BLaER1 treated with 17β-estradiol and CSF1 and Interleukin-3, amounts not matched to agents 10 nM and 100 nM (cell line): ENCODE data around the gene PPP1R3G.

Experiments used
- H3K27ac ChIP-seq, 11 experiments: shearing (Covaris generic); formaldehyde crosslinking; 2 replicates each; pipeline ENCODE4 v1.8.1; 2022
- H3K27me3 ChIP-seq, 11 experiments: shearing (Covaris generic); formaldehyde crosslinking; 2 replicates each; pipeline ENCODE4 v1.8.1; 2022
- H3K36me3 ChIP-seq, 11 experiments: shearing (Covaris generic); formaldehyde crosslinking; 2 replicates each; pipeline ENCODE4 v1.8.1; 2022
- H3K4me1 ChIP-seq, 10 experiments: shearing (Covaris generic); formaldehyde crosslinking; 2 replicates each; pipeline ENCODE4 v1.8.1; 2022
- H3K4me2 ChIP-seq, 11 experiments: shearing (Covaris generic); formaldehyde crosslinking; 2 replicates each; pipeline ENCODE4 v1.8.1; 2022
- H3K4me3 ChIP-seq, 10 experiments: shearing (Covaris generic); formaldehyde crosslinking; 2 replicates each; pipeline ENCODE4 v1.8.1; 2022
- H3K9ac ChIP-seq, 11 experiments: shearing (Covaris generic); formaldehyde crosslinking; 2 replicates each; pipeline ENCODE4 v1.8.1; 2022
- H3K9me3 ChIP-seq, 11 experiments: shearing (Covaris generic); formaldehyde crosslinking; replicated peaks in 1 of 11; 2 replicates each; pipeline ENCODE4 v1.8.1; 2022
- H4K20me1 ChIP-seq, 11 experiments: shearing (Covaris generic); formaldehyde crosslinking; 2 replicates each; pipeline ENCODE4 v1.8.1; 2022
- Cebpa-rat ChIP-seq, 11 experiments: shearing (Covaris generic); IDR thresholded peaks; 2 replicates each; pipeline ENCODE4 v1.8.1; 2022

The PPP1R3G gene

GRCh38 chr6:5061152-5061551, 24.0 kb upstream of the PPP1R3G start:
- peaks cover 0 to 7% (median 0%) of the 10 kb centered on the region in 11 experiments; a peak in 1 of 22 replicates for H3K9me3 ChIP-seq
- TF ChIP-seq Cebpa-rat (IDR thresholded peaks at IDR 0.05), result peak in 1 of 11 experiments; percentile 35; a peak in 2 of 22 replicates
- no peaks in the 10 kb centered on the region for H3K36me3 ChIP-seq
- no peaks in the 10 kb centered on the region for H3K27me3 ChIP-seq
- H3K4me1 ChIP-seq, result peaks cover 0 to 61% (median 46%) of the 10 kb centered on the region in 10 experiments; a peak in 17 of 20 replicates
- no peak overlapping the region for H3K9ac ChIP-seq
- H4K20me1 ChIP-seq, result no peaks in the 10 kb centered on the region
- H3K27ac ChIP-seq, result no peak overlapping the region; a peak in 2 of 22 replicates
- peak overlapping the region in 8 of 11 experiments; percentile 3 to 59 (median 32); a peak in 12 of 22 replicates for H3K4me2 ChIP-seq
- no peak overlapping the region for H3K4me3 ChIP-seq

- peaks cover 0 to 43% (median 28%) of the 10 kb centered on the region in 10 experiments; a peak in 17 of 20 replicates for H3K4me1 ChIP-seq
- peak overlapping the region in 8 of 11 experiments; percentile 28 to 64 (median 54); a peak in 16 of 22 replicates for H3K4me2 ChIP-seq
- no peak overlapping the region for H3K4me3 ChIP-seq
- H3K36me3 ChIP-seq, result no peaks in the 10 kb centered on the region
- H3K9ac ChIP-seq, result no peak overlapping the region
- TF ChIP-seq Cebpa-rat (IDR thresholded peaks at IDR 0.05), result no peak
- H3K27me3 ChIP-seq, result no peaks in the 10 kb centered on the region
- no peaks in the 10 kb centered on the region for H4K20me1 ChIP-seq
- no peak overlapping the region; a peak in 2 of 22 replicates for H3K27ac ChIP-seq
- H3K9me3 ChIP-seq, result peaks cover 9 to 24% (median 14%) of the 10 kb centered on the region in 11 experiments; a peak in 19 of 22 replicates
Measured at GRCh38 chr6:5063617-5064016, 21.5 kb upstream of the PPP1R3G start.

- H4K20me1 ChIP-seq, result no peaks in the 10 kb centered on the region
- H3K4me1 ChIP-seq, result peaks cover 0 to 26% (median 23%) of the 10 kb centered on the region in 10 experiments; a peak in 17 of 20 replicates
- TF ChIP-seq Cebpa-rat (IDR thresholded peaks at IDR 0.05), result peak in 1 of 11 experiments; percentile 15; a peak in 1 of 22 replicates
- no peak overlapping the region for H3K4me2 ChIP-seq
- no peak overlapping the region for H3K27ac ChIP-seq
- H3K4me3 ChIP-seq, result no peak overlapping the region
- no peaks in the 10 kb centered on the region for H3K27me3 ChIP-seq
- peaks cover 9 to 24% (median 14%) of the 10 kb centered on the region in 11 experiments; a peak in 19 of 22 replicates for H3K9me3 ChIP-seq
- H3K36me3 ChIP-seq, result no peaks in the 10 kb centered on the region
- H3K9ac ChIP-seq, result no peak overlapping the region
Measured at GRCh38 chr6:5066456-5067093, 18.6 kb upstream of the PPP1R3G start.

DNA sequence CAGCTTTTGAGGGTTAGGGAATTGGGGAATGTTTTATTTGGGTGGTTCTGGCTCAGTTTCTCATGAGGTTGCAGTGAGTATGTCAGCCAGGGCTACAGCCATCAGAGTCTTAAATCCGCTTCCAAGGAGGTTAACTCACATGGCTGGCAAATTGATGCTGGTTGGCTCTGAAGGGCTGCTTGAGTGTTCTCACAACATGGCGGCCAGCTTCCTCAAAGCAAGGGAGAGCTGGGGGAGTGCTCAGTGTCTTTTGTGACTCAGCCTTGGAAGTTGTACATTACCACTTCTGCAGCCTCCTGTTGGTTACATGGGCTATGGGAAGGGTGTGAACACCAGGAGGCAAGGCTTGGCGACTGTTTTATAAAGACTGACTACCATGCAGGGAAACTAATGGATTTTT, 17.8 kb upstream of the PPP1R3G start:
- H3K4me3 ChIP-seq, result no peak overlapping the region
- no peak overlapping the region for H3K27ac ChIP-seq
- peaks cover 9 to 22% (median 14%) of the 10 kb centered on the region in 11 experiments; a peak in 19 of 22 replicates for H3K9me3 ChIP-seq
- no peak for TF ChIP-seq Cebpa-rat (IDR thresholded peaks at IDR 0.05)
- H3K4me1 ChIP-seq, result peaks cover 0 to 19% (median 17%) of the 10 kb centered on the region in 10 experiments; a peak in 15 of 20 replicates
- no peaks in the 10 kb centered on the region for H3K36me3 ChIP-seq
- no peaks in the 10 kb centered on the region for H3K27me3 ChIP-seq
- H3K4me2 ChIP-seq, result no peak overlapping the region
- no peaks in the 10 kb centered on the region for H4K20me1 ChIP-seq
- no peak overlapping the region for H3K9ac ChIP-seq

DNA sequence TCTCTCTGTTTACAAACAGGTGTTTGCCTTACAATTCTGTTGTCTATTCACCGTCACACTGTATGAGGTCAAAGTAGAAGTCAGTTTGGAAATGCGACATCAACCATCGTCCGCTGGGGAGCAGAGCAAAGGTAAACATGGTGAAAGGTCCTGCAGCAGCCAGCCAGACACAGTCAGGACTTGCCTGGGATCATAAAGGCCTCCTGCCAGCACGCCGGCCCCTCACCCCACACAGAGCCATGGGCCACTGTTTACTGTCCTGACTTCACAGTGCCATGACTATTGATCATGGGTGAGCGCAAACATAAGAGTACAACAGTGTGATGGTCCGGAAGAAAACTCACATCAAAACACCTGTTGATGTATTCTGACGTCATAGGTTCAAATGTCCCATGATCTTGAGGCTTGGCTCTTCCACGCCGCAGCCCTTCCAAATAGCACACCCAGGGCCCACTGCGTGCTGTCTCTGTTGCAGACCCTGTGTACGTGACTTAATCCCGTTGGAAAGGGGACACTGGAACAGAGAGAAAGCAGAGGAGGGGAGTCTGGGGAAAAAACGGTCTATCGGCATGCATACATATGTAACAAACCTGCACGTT, 16.9 kb upstream of the PPP1R3G start:
- H3K36me3 ChIP-seq, result no peaks in the 10 kb centered on the region
- TF ChIP-seq Cebpa-rat (IDR thresholded peaks at IDR 0.05), result no peak
- no peak overlapping the region for H3K4me3 ChIP-seq
- H3K4me1 ChIP-seq, result peaks cover 0 to 9% (median 8%) of the 10 kb centered on the region in 10 experiments; a peak in 15 of 20 replicates
- H3K27me3 ChIP-seq, result no peaks in the 10 kb centered on the region
- H3K4me2 ChIP-seq, result no peak overlapping the region
- peaks cover 9 to 22% (median 14%) of the 10 kb centered on the region in 11 experiments; a peak in 19 of 22 replicates for H3K9me3 ChIP-seq
- H3K27ac ChIP-seq, result no peak overlapping the region
- no peaks in the 10 kb centered on the region for H4K20me1 ChIP-seq
- H3K9ac ChIP-seq, result no peak overlapping the region

GRCh38 chr6:5071216-5071615, 13.9 kb upstream of the PPP1R3G start:
- no peak for TF ChIP-seq Cebpa-rat (IDR thresholded peaks at IDR 0.05)
- no peak overlapping the region for H3K4me3 ChIP-seq
- no peak overlapping the region for H3K27ac ChIP-seq
- no peaks in the 10 kb centered on the region for H3K36me3 ChIP-seq
- no peaks in the 10 kb centered on the region for H3K4me1 ChIP-seq
- no peak overlapping the region for H3K4me2 ChIP-seq
- H3K9me3 ChIP-seq, result peaks cover 9 to 27% (median 14%) of the 10 kb centered on the region in 11 experiments; a peak in 19 of 22 replicates
- no peaks in the 10 kb centered on the region for H3K27me3 ChIP-seq
- H3K9ac ChIP-seq, result no peak overlapping the region
- H4K20me1 ChIP-seq, result no peaks in the 10 kb centered on the region

GRCh38 chr6:5072440-5072839, 12.7 kb upstream of the PPP1R3G start:
- no peak overlapping the region for H3K4me3 ChIP-seq
- TF ChIP-seq Cebpa-rat (IDR thresholded peaks at IDR 0.05), result no peak
- peaks cover under 1 to 15% (median 2%) of the 10 kb centered on the region in 11 experiments; a peak in 13 of 22 replicates for H3K9me3 ChIP-seq
- H3K27me3 ChIP-seq, result no peaks in the 10 kb centered on the region
- H3K4me1 ChIP-seq, result no peaks in the 10 kb centered on the region
- H3K9ac ChIP-seq, result no peak overlapping the region
- H3K36me3 ChIP-seq, result no peaks in the 10 kb centered on the region
- H4K20me1 ChIP-seq, result no peaks in the 10 kb centered on the region
- no peak overlapping the region for H3K4me2 ChIP-seq
- no peak overlapping the region for H3K27ac ChIP-seq

DNA sequence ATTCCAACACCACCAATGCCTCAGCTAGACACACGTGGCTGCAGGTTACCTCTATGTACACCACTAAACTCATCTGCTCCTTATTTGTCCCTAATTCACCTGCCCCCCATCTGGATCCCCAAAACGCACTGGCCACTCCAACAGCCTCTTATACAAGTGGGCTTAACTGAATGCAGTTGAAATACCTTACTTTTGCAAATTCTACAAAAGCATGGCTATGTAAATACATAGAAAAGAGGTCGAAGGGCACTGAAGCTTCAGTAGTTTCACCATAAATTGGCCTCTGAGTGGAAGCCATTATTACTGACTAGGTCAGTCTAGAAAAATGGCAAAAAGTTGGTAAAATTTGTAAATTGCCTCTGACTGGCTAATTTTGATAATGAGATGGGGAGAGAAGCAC, 11.1 kb upstream of the PPP1R3G start:
- H3K9me3 ChIP-seq, result peaks cover 0 to 7% (median 0%) of the 10 kb centered on the region in 11 experiments; a peak in 3 of 22 replicates
- H3K9ac ChIP-seq, result no peak overlapping the region
- TF ChIP-seq Cebpa-rat (IDR thresholded peaks at IDR 0.05), result no peak
- no peak overlapping the region for H3K4me3 ChIP-seq
- no peaks in the 10 kb centered on the region for H4K20me1 ChIP-seq
- no peaks in the 10 kb centered on the region for H3K36me3 ChIP-seq
- no peak overlapping the region for H3K4me2 ChIP-seq
- no peaks in the 10 kb centered on the region for H3K27me3 ChIP-seq
- H3K4me1 ChIP-seq, result no peaks in the 10 kb centered on the region
- H3K27ac ChIP-seq, result no peak overlapping the region

DNA sequence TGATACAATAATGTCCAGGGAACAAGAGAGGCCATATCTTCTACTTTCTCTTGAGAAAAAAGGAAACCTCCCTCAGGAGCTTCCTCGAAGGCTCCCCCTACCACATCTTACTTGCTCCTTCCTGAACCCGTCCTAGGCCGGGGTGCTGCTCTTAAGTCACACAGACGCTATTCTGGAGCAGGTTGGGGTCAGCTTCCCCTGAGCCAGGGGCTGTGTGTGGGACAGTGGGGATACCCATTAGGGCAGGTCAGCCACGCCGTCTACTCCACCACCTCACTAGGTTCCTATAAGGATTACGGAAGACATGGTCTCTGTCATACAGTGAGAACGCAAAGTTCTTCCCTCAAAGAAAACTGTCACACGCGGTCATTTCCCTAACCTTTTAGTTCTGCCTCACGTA, 8.2 kb upstream of the PPP1R3G start:
- H3K9me3 ChIP-seq, result peaks cover 0 to 12% (median 0%) of the 10 kb centered on the region in 11 experiments; a peak in 3 of 22 replicates
- peaks cover 0 to 7% (median 0%) of the 10 kb centered on the region in 11 experiments; a peak in 3 of 22 replicates for H3K27me3 ChIP-seq
- H3K4me3 ChIP-seq, result no peak overlapping the region
- H3K4me1 ChIP-seq, result no peaks in the 10 kb centered on the region
- no peak for TF ChIP-seq Cebpa-rat (IDR thresholded peaks at IDR 0.05)
- no peaks in the 10 kb centered on the region for H4K20me1 ChIP-seq
- no peaks in the 10 kb centered on the region for H3K36me3 ChIP-seq
- H3K9ac ChIP-seq, result no peak overlapping the region
- no peak overlapping the region for H3K4me2 ChIP-seq
- no peak overlapping the region for H3K27ac ChIP-seq
